ENCODE measurements around the gene CLIP2.
"Not testable (repeated sequence)": the region's sequence is repeated elsewhere in the genome, so short reads cannot be mapped to it uniquely, and the experiment has no call there.

CLIP2 gene

DNA sequence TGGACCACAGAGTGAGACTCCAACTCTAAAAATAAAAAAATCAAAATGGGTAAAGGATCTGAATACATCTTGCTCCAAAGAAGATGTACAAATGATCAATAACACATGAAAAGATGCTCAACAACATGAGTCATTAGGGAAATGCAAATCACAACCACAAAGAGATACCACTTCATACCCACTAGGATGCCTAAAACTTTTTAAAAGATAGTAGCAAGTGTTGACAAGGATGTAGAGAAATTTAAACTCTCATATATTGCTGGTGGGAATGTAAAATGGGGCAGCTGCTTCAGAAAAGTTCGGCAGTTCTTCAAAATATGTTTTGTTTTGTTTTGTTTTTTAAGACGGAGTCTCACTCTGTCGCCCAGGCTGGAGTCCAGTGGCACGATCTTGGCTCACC, 118.8 kb downstream of the CLIP2 start:
- Histone ChIP-seq H3K4me3 (ENCODE audit: low read length in 2 of 2) (no peak overlapping the region), H3K9ac (ENCODE audit: low read length in 2 of 2) (no peak overlapping the region), H3K36me3 (ENCODE audit: control insufficient read depth in 2 of 2, insufficient read depth in 2 of 2, low read length in 2 of 2) (peaks cover 6 to 10% of the 10 kb centered on the region in 2 donors), H3K27ac (ENCODE audit: low read length) (no peak overlapping the region), H3K27me3 (ENCODE audit: control insufficient read depth in 1 of 2, insufficient read depth in 2 of 2, low read length in 2 of 2) (peaks cover 0 to 2% of the 10 kb centered on the region in 2 donors), H3K4me1 (ENCODE audit: control insufficient read depth, insufficient read depth, low read length) (no peaks in the 10 kb centered on the region), H3K9me3 (ENCODE audit: control insufficient read depth in 2 of 2, low read length in 2 of 2) (no peaks in the 10 kb centered on the region)

DNA sequence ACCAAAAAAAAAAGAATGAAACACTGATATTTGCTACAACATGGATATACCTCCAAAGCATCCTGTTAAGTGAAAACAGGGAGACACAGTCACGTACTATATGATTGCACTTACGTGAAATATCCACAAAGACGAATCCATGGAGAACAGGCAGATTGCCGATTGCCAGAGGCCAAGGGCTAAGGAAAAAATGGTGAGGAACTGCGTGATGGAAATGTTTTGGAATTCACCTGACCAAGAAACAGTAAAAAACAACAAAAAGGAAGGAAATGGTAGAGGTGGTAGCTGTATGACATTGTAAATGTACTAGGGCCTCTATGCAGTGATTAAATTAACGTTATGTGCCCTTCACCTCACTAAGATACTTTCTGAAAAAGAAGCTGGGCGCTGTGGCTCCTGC, 120.4 kb downstream of the CLIP2 start:
- no peak overlapping the region for H3K4me3 ChIP-seq (ENCODE audit: low read length in 2 of 2)

DNA sequence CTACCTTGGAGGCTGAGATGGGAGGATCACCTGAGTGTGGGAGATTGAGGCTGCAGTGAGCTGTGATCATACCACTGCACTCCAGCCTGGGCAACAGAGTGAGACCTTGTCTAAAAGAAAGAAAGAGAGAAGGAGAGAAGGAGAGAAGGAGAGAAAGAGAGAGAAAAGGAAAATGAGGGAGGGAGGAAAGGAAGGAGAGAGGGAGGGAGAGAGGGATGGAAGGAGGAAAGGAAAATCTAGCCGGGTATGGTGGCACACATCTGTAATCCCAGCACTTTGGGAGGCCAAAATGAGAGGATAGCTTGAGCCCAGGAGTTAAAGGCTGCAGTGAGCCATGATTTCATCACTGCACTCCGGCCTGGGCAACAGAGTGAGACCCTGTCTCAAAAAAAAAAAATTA, 121.6 kb downstream of the CLIP2 start:
- no peaks in the 10 kb centered on the region for H3K4me1 ChIP-seq (ENCODE audit: control insufficient read depth, insufficient read depth, low read length)
- no peaks in the 10 kb centered on the region for H3K36me3 ChIP-seq (ENCODE audit: control insufficient read depth in 2 of 2, insufficient read depth in 2 of 2, low read length in 2 of 2)
- no peak overlapping the region for H3K4me3 ChIP-seq (ENCODE audit: low read length in 2 of 2)
- no peaks in the 10 kb centered on the region for H3K9me3 ChIP-seq (ENCODE audit: control insufficient read depth in 2 of 2, low read length in 2 of 2)
- peaks cover 0 to 2% of the 10 kb centered on the region in 2 donors for H3K27me3 ChIP-seq (ENCODE audit: control insufficient read depth in 1 of 2, insufficient read depth in 2 of 2, low read length in 2 of 2)
- H3K9ac ChIP-seq (ENCODE audit: low read length in 2 of 2) = no peak overlapping the region
- no peak overlapping the region for H3K27ac ChIP-seq (ENCODE audit: low read length)

More for the DNA sequence above, 120.4 kb downstream of the CLIP2 start:
- Histone ChIP-seq H3K27me3 (ENCODE audit: control insufficient read depth in 1 of 2, insufficient read depth in 2 of 2, low read length in 2 of 2) (peaks cover 0 to 2% of the 10 kb centered on the region in 2 donors), H3K36me3 (ENCODE audit: control insufficient read depth in 2 of 2, insufficient read depth in 2 of 2, low read length in 2 of 2) (peaks cover 3% of the 10 kb centered on the region in 2 donors), H3K27ac (ENCODE audit: low read length) (no peak overlapping the region), H3K4me1 (ENCODE audit: control insufficient read depth, insufficient read depth, low read length) (no peaks in the 10 kb centered on the region), H3K9ac (ENCODE audit: low read length in 2 of 2) (no peak overlapping the region), H3K9me3 (ENCODE audit: control insufficient read depth in 2 of 2, low read length in 2 of 2) (no peaks in the 10 kb centered on the region)

DNA sequence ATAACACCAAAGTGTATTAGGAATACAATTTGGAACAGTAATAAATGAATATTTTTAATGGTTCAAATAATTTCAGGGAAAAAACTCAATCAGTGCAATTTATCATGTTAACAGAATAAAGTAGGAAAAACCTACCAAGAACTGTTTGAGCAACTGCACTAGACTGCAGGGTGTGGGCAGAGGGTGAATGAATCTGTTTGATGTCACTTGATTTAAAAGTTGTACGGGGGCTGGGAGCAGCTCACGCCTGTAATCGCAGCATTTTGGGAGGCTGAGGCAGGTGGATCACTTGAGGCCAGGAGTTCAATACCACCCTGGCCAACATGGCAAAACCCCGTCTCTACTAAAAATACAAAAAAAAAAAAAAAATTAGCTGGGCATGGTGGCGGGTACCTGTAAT, 122.4 kb downstream of the CLIP2 start:
- not testable (repeated sequence) for H3K27me3 ChIP-seq (ENCODE audit: control insufficient read depth in 1 of 2, insufficient read depth in 2 of 2, low read length in 2 of 2); H3K4me1 ChIP-seq (ENCODE audit: control insufficient read depth, insufficient read depth, low read length); H3K9me3 ChIP-seq (ENCODE audit: control insufficient read depth in 2 of 2, low read length in 2 of 2); H3K36me3 ChIP-seq (ENCODE audit: control insufficient read depth in 2 of 2, insufficient read depth in 2 of 2, low read length in 2 of 2); H3K9ac ChIP-seq (ENCODE audit: low read length in 2 of 2); H3K4me3 ChIP-seq (ENCODE audit: low read length in 2 of 2); H3K27ac ChIP-seq (ENCODE audit: low read length)

DNA sequence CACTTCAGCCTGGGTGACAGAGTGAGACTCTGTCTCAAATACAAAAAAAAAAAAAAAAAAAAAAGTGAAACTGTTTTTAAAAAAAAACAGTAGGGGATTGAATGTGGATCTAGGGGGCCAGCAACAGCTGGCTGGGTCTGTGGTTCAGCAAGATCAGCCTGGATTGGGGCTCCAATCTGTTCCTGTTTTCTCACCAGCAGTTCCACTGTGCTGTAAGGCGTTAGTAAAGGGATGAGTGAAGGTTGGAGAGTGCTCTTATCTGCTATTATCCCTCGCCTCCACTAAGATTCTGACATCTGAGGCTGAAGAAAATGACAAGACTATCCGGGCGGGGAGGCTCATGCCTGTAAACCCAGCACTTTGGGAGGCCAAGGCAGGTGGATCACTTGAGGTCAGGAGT, 122.8 kb downstream of the CLIP2 start:
- H3K4me3 ChIP-seq (ENCODE audit: low read length in 2 of 2) = no peak overlapping the region
- H3K4me1 ChIP-seq (ENCODE audit: control insufficient read depth, insufficient read depth, low read length) = no peaks in the 10 kb centered on the region
- peaks cover 0 to 2% of the 10 kb centered on the region in 2 donors for H3K27me3 ChIP-seq (ENCODE audit: control insufficient read depth in 1 of 2, insufficient read depth in 2 of 2, low read length in 2 of 2)

DNA sequence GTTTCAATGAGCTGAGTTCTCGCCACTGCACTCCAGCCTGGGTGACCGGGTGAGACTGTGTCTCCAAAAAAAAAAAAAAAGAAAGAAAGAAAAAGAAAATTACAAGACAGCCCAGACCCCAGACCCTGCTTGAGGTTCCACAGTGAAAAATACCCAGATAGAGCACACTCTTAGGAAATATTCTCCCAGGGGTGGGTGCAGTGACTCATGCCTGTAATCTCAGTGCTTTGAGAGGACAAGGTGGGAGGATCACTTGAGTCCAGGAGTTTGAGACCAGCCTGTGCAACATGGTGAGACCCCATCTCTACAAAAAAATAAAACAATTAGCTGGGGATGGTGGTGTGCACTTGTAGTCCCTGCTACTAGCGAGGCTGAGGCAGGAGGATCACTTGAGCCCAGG, 123.4 kb downstream of the CLIP2 start:
- Histone ChIP-seq H3K27me3 (ENCODE audit: control insufficient read depth in 1 of 2, insufficient read depth in 2 of 2, low read length in 2 of 2) (peaks cover 0 to 2% of the 10 kb centered on the region in 2 donors), H3K4me3 (ENCODE audit: low read length in 2 of 2) (no peak overlapping the region), H3K4me1 (ENCODE audit: control insufficient read depth, insufficient read depth, low read length) (peaks cover 2% of the 10 kb centered on the region), H3K36me3 (ENCODE audit: control insufficient read depth in 2 of 2, insufficient read depth in 2 of 2, low read length in 2 of 2) (no peaks in the 10 kb centered on the region), H3K9me3 (ENCODE audit: control insufficient read depth in 2 of 2, low read length in 2 of 2) (no peaks in the 10 kb centered on the region), H3K27ac (ENCODE audit: low read length) (no peak overlapping the region), H3K9ac (ENCODE audit: low read length in 2 of 2) (no peak overlapping the region)

More for the DNA sequence above, 122.8 kb downstream of the CLIP2 start:
- Histone ChIP-seq H3K27ac (ENCODE audit: low read length) (no peak overlapping the region), H3K9me3 (ENCODE audit: control insufficient read depth in 2 of 2, low read length in 2 of 2) (no peaks in the 10 kb centered on the region), H3K36me3 (ENCODE audit: control insufficient read depth in 2 of 2, insufficient read depth in 2 of 2, low read length in 2 of 2) (no peaks in the 10 kb centered on the region), H3K9ac (ENCODE audit: low read length in 2 of 2) (no peak overlapping the region)

DNA sequence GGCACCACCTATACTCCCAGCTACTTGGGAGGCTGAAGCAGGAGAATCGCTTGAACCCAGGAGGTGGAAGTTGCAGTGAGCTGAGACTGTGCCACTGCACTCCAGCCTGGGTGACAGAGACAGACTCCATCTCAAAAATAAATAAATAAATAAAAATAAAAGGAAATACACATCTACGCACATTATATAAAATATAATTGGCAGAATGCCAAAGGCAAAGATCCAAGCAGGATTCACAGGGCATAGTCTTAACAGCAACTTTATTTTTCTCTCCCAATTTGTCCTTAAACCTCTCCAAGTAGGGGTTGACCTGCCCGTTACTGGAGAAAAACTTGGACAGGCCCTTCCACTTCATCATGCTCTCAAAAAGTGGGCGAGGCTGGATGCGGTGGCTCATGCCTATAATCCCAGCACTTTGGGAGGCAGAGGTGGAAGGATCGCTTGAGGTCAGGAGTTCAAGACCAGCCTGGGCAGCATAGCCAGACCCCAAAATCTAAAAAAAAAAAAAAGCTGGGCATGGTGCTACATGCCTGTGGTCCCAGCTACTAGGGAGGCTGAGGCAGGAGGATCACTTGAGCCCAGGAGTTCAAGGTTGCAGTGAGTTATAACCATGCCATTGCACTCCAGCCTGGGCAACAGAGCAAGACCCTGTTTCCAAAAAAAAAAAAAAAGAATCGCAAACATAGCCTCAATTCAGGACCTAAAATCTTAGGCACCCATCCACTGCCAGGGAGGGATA, 125.6 kb downstream of the CLIP2 start:
- not testable (repeated sequence) for H3K4me3 ChIP-seq (ENCODE audit: low read length in 2 of 2); H3K9ac ChIP-seq (ENCODE audit: low read length in 2 of 2); H3K4me1 ChIP-seq (ENCODE audit: control insufficient read depth, insufficient read depth, low read length); H3K36me3 ChIP-seq (ENCODE audit: control insufficient read depth in 2 of 2, insufficient read depth in 2 of 2, low read length in 2 of 2); H3K27me3 ChIP-seq (ENCODE audit: control insufficient read depth in 1 of 2, insufficient read depth in 2 of 2, low read length in 2 of 2); H3K9me3 ChIP-seq (ENCODE audit: control insufficient read depth in 2 of 2, low read length in 2 of 2); H3K27ac ChIP-seq (ENCODE audit: low read length)

DNA sequence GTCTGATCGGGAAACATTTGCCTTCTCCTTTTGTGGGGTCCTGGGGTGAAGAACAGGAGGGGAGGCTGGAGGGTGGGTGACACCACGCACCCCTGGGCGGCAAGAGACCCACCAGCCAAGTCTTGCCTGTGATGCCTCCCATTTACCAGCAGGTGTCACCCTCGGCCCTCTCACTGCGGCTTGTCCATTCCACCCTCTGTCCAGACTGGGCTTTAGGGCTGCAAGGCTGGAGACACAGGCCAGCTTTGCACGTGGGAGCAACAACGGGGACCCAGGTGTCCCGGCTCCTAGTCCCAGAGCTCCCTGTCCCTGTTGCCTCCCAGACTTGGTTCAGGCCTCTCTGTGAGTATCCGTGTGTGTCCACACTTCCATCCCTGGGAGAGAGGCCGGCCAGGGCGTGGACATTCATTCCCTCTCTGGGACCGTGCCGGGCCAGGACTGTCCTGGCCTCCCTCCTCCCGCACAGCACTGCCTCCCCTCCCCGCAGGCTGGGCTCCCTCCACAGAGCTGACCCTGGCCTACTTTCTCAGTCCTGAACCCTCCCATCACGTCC, 128.3 kb downstream of the CLIP2 start:
- Histone ChIP-seq H3K9ac (ENCODE audit: low read length in 2 of 2) (no peak overlapping the region), H3K27ac (ENCODE audit: low read length) (no peak overlapping the region), H3K36me3 (ENCODE audit: control insufficient read depth in 2 of 2, insufficient read depth in 2 of 2, low read length in 2 of 2) (no peaks in the 10 kb centered on the region), H3K27me3 (ENCODE audit: control insufficient read depth in 1 of 2, insufficient read depth in 2 of 2, low read length in 2 of 2) (no peaks in the 10 kb centered on the region), H3K4me1 (ENCODE audit: control insufficient read depth, insufficient read depth, low read length) (peaks cover 6% of the 10 kb centered on the region), H3K9me3 (ENCODE audit: control insufficient read depth in 2 of 2, low read length in 2 of 2) (no peaks in the 10 kb centered on the region), H3K4me3 (ENCODE audit: low read length in 2 of 2) (peak overlapping the region in 1 of 2 donors; percentile 49)

DNA sequence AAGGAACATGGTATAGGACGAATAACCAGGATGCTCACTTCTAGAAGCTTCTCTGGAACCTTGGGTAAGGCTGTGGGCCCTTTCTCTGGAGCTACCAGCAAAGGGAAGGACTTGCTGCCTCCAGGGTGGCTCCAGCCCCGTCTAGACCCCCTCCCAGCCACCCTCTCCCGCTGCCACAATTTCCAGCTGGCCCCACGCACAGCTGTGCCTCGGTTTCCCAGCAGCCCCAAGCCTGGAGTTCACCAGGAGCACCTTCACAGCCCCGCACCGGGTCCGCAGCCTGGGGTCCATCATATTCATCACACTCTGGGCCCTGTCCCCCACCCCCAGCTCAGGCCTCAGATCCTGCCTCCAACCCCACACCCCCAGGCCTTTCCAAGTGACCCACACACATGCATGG, 128.9 kb downstream of the CLIP2 start:
- Histone ChIP-seq H3K9me3 (ENCODE audit: control insufficient read depth in 2 of 2, low read length in 2 of 2) (no peaks in the 10 kb centered on the region), H3K4me3 (ENCODE audit: low read length in 2 of 2) (no peak overlapping the region), H3K27me3 (ENCODE audit: control insufficient read depth in 1 of 2, insufficient read depth in 2 of 2, low read length in 2 of 2) (no peaks in the 10 kb centered on the region), H3K27ac (ENCODE audit: low read length) (no peak overlapping the region), H3K9ac (ENCODE audit: low read length in 2 of 2) (no peak overlapping the region), H3K36me3 (ENCODE audit: control insufficient read depth in 2 of 2, insufficient read depth in 2 of 2, low read length in 2 of 2) (no peaks in the 10 kb centered on the region), H3K4me1 (ENCODE audit: control insufficient read depth, insufficient read depth, low read length) (peaks cover 6% of the 10 kb centered on the region)

DNA sequence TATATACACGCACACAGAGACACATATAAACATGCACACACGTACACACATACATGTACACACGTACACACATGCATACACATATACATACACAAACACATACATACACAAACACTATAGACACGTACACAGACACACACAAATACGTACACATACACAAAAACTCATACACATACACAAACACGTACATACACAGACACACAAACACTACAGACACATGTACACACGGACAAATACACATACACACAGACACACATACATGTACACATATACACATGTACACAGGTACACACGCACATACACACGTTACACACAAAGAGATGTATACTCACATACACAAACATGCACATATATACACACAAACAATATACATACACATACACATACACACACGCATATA, 129.3 kb downstream of the CLIP2 start:
- Histone ChIP-seq H3K9me3 (ENCODE audit: control insufficient read depth in 2 of 2, low read length in 2 of 2) (no peaks in the 10 kb centered on the region), H3K27ac (ENCODE audit: low read length) (no peak overlapping the region), H3K4me3 (ENCODE audit: low read length in 2 of 2) (no peak overlapping the region), H3K36me3 (ENCODE audit: control insufficient read depth in 2 of 2, insufficient read depth in 2 of 2, low read length in 2 of 2) (no peaks in the 10 kb centered on the region), H3K4me1 (ENCODE audit: control insufficient read depth, insufficient read depth, low read length) (peaks cover 6% of the 10 kb centered on the region), H3K27me3 (ENCODE audit: control insufficient read depth in 1 of 2, insufficient read depth in 2 of 2, low read length in 2 of 2) (no peaks in the 10 kb centered on the region), H3K9ac (ENCODE audit: low read length in 2 of 2) (no peak overlapping the region)

DNA sequence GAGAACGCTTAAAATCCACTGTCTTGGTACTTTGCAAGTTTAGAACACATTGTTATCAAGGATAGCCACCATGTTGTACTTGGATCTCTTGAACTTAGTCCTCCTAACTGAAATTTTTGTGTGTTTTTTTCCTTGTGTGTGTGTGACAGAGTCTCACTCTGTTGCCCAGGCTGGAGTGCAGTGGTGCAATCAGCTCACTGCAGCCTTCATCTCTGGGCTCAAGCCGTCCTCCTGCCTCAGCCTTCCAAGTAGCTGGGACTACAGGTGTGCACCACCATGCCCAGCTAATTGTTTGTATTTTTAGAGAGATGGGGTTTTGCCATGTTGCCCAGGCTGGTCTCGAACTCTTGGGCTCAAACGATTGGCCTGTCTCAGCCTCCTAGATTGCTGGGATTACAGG, 130.0 kb downstream of the CLIP2 start:
- H3K36me3 ChIP-seq (ENCODE audit: control insufficient read depth in 2 of 2, insufficient read depth in 2 of 2, low read length in 2 of 2); H3K9ac ChIP-seq (ENCODE audit: low read length in 2 of 2); H3K9me3 ChIP-seq (ENCODE audit: control insufficient read depth in 2 of 2, low read length in 2 of 2); H3K4me1 ChIP-seq (ENCODE audit: control insufficient read depth, insufficient read depth, low read length); H3K27me3 ChIP-seq (ENCODE audit: control insufficient read depth in 1 of 2, insufficient read depth in 2 of 2, low read length in 2 of 2); H3K27ac ChIP-seq (ENCODE audit: low read length); H3K4me3 ChIP-seq (ENCODE audit: low read length in 2 of 2): not testable (repeated sequence)
